ENCODE data around the gene DDA1.

DNA sequence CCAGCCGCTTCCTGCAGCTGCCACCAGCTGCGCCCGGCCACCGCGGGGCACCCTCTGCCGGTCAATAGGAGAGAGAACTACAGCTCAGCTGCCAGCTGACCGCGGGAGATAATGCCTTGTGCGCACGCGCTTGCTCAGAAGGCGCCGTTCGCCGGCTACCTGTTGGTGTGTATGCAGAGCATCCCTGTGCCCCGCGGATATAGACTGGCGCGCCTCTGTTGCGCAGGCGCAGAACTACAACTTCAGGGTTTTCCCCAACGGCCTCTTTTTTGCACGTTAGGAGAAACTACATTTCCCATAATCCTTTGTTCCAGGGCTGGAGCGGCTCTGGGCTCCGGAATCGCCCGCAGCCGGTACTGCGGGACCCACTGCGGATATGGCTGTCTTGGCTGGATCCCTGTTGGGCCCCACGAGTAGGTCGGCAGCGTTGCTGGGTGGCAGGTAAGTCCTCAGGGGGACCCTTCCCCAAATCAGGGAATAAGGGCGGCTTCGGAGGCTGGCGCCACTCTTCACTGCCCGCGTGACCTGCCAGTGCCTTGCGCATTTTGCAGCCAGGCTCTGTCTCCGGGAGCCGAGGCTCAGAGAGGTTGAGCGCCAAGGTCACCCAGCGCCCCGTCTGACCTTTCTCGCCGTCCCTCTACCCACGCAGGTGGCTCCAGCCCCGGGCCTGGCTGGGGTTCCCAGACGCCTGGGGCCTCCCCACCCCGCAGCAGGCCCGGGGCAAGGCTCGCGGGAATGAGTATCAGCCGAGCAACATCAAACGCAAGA, 3.7 kb upstream of the DDA1 start, which contains the start of gene MRPL34:
- TF ChIP-seq, protein P1, sequence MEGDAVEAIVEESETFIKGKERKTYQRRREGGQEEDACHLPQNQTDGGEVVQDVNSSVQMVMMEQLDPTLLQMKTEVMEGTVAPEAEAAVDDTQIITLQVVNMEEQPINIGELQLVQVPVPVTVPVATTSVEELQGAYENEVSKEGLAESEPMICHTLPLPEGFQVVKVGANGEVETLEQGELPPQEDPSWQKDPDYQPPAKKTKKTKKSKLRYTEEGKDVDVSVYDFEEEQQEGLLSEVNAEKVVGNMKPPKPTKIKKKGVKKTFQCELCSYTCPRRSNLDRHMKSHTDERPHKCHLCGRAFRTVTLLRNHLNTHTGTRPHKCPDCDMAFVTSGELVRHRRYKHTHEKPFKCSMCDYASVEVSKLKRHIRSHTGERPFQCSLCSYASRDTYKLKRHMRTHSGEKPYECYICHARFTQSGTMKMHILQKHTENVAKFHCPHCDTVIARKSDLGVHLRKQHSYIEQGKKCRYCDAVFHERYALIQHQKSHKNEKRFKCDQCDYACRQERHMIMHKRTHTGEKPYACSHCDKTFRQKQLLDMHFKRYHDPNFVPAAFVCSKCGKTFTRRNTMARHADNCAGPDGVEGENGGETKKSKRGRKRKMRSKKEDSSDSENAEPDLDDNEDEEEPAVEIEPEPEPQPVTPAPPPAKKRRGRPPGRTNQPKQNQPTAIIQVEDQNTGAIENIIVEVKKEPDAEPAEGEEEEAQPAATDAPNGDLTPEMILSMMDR (IDR thresholded peaks at IDR 0.05 in 2 of 3, conservative IDR thresholded peaks at IDR 0.05 in 1 of 3; ENCODE audit: control insufficient read depth in 2 of 3, extremely low read depth in 1 of 3, insufficient read depth in 1 of 3, low read depth in 3 of 3, low read length in 3 of 3): peak; percentile 78 to 91 (median 80); a peak in 5 of 6 replicates
- TF ChIP-seq POLR2A (IDR thresholded peaks at IDR 0.05; ENCODE audit: low read depth, low read length) (peak; percentile 73), NFYB (IDR thresholded peaks at IDR 0.05; ENCODE audit: insufficient read depth, low read depth, low read length) (no peak), ZNF274 (IDR thresholded peaks at IDR 0.05; ENCODE audit: insufficient read depth, insufficient read length) (no peak), TBL1XR1 (IDR thresholded peaks at IDR 0.05; ENCODE audit: low read depth, low read length) (no peak), ASH2L (IDR thresholded peaks at IDR 0.05; ENCODE audit: borderline replicate concordance, low read depth) (0 out of 2 replicates have a peak, but pooled peaks have one; percentile 37), SMC3 (IDR thresholded peaks at IDR 0.05; ENCODE audit: borderline replicate concordance, low read length) (peak; percentile 49; the same call in 1 of the 2 replicates)

Measured in GM12878 (cell line).